WTC11 (cell line): ENCODE results near the gene LAMA1. TPM values are rescaled to one million over a fixed set of nuclear protein-coding genes. Genes with fewer than 3 reads are reported as not detected.

Experiments used
- ATAC-seq: fragments of 200-7000 bp; cut with Tn5 transposase; 2 replicates; pipeline ENCODE4 v1.10.0; 2021; ENCODE audit warnings: mild to moderate bottlenecking, moderate library complexity
- CTCF ChIA-PET: fragments of 300-600 bp; sonication (Branson Sonifier 250); formaldehyde crosslinking; loops from one replicate; lab custom pipeline; 2021; ENCODE audit warnings: antibody characterized with exemption; lab: Charles Lee
- POLR2A ChIA-PET: fragments of 350-600 bp; sonication (Branson Sonifier 250); formaldehyde crosslinking; loops from one replicate; lab custom pipeline; 2021; ENCODE audit warnings: antibody characterized with exemption; lab: Charles Lee
- DNase-seq: peaks from one replicate; pipeline ENCODE4 v3.0.0; 2021; ENCODE audit warnings: low spot score
- H3K27ac Mint-ChIP-seq: 2 replicates; pipeline ENCODE4 v1.8.0; 2021; ENCODE audit warnings: mixed read lengths
- H3K27me3 Mint-ChIP-seq: 2 replicates; pipeline ENCODE4 v1.8.0; 2021; ENCODE audit warnings: low read depth, mild to moderate bottlenecking, moderate library complexity, mixed read lengths
- H3K36me3 Mint-ChIP-seq: 2 replicates; pipeline ENCODE4 v1.8.0; 2021; ENCODE audit warnings: mixed read lengths
- H3K4me1 Mint-ChIP-seq: 2 replicates; pipeline ENCODE4 v1.8.0; 2022; ENCODE audit warnings: mixed read lengths
- H3K4me3 Mint-ChIP-seq: 2 replicates; pipeline ENCODE4 v1.8.0; 2021; ENCODE audit warnings: mild to moderate bottlenecking, moderate library complexity, mixed read lengths
- H3K9me3 Mint-ChIP-seq: 2 replicates; pipeline ENCODE4 v1.8.0; 2021; ENCODE audit warnings: mixed read lengths
- AR ChIP-seq: fragments of 250-450 bp; sonication (Bioruptor Pico); IDR thresholded peaks from 2 replicates; pipeline ENCODE4 v1.9.0; 2021; ENCODE audit warnings: mild to moderate bottlenecking
- ATF6 ChIP-seq: sonication (generic); formaldehyde crosslinking; IDR thresholded peaks from 2 replicates; pipeline ENCODE4 v1.8.1; 2023; ENCODE audit warnings: mild to moderate bottlenecking, missing genetic modification reagents
- CBFB ChIP-seq: sonication (generic); formaldehyde crosslinking; IDR thresholded peaks from 2 replicates; pipeline ENCODE4 v1.8.1; 2022; ENCODE audit warnings: mild to moderate bottlenecking, low read depth, missing genetic modification reagents
- E2F5 ChIP-seq: sonication (generic); formaldehyde crosslinking; IDR thresholded peaks from 2 replicates; pipeline ENCODE4 v1.8.1; 2022; ENCODE audit warnings: mild to moderate bottlenecking, moderate library complexity, missing genetic modification reagents
- FOXJ3 ChIP-seq: sonication (generic); formaldehyde crosslinking; IDR thresholded peaks from 2 replicates; pipeline ENCODE4 v1.9.0; 2021; ENCODE audit warnings: missing genetic modification reagents, mild to moderate bottlenecking, borderline replicate concordance
- FOXK1 ChIP-seq: sonication (generic); formaldehyde crosslinking; IDR thresholded peaks from 2 replicates; pipeline ENCODE4 v1.8.0; 2022; ENCODE audit warnings: mild to moderate bottlenecking, moderate library complexity, missing genetic modification reagents
- FOXP1 ChIP-seq: sonication (generic); formaldehyde crosslinking; IDR thresholded peaks from 2 replicates; pipeline ENCODE4 v1.8.0; 2022; ENCODE audit warnings: missing genetic modification reagents, mild to moderate bottlenecking, moderate library complexity, borderline replicate concordance
- HMGXB4 ChIP-seq: sonication (generic); formaldehyde crosslinking; IDR thresholded peaks from 2 replicates; pipeline ENCODE4 v1.8.1; 2023; ENCODE audit warnings: mild to moderate bottlenecking, moderate library complexity, missing genetic modification reagents
- KAT7 ChIP-seq: sonication (generic); formaldehyde crosslinking; IDR thresholded peaks from 2 replicates; pipeline ENCODE4 v1.8.1; 2023; ENCODE audit warnings: missing genetic modification reagents, mild to moderate bottlenecking, borderline replicate concordance
- PRRX2 ChIP-seq: fragments of 250-450 bp; sonication (Bioruptor Pico); IDR thresholded peaks from 2 replicates; pipeline ENCODE4 v1.8.0; 2021; ENCODE audit warnings: mild to moderate bottlenecking
- SP1 ChIP-seq: sonication (generic); formaldehyde crosslinking; conservative IDR thresholded peaks from 2 replicates; pipeline ENCODE4 v1.8.1; 2022; ENCODE audit warnings: missing genetic modification reagents
- TEAD1 ChIP-seq: sonication (generic); formaldehyde crosslinking; IDR thresholded peaks from 2 replicates; pipeline ENCODE4 v1.8.0; 2022; ENCODE audit warnings: mild to moderate bottlenecking, missing genetic modification reagents
- ZBTB21 ChIP-seq: sonication (generic); formaldehyde crosslinking; IDR thresholded peaks from 2 replicates; pipeline ENCODE4 v1.8.1; 2023; ENCODE audit warnings: mild to moderate bottlenecking, missing genetic modification reagents, borderline replicate concordance
- total RNA-seq: library from RNA; stranded (reverse); gene quantifications from 3 replicates; pipeline ENCODE4 v1.2.3, GENCODE V29; 2021
- TF ChIP-seq, protein P1 (sequence below): fragments of 200-600 bp; IDR thresholded peaks from 2 replicates; pipeline ENCODE4 v1.8.0; 2022; ENCODE audit warnings: antibody characterized with exemption
- TF ChIP-seq, protein P2 (sequence below): sonication (generic); formaldehyde crosslinking; IDR thresholded peaks from 2 replicates; pipeline ENCODE4 v1.8.1; 2023; ENCODE audit warnings: mild to moderate bottlenecking, missing genetic modification reagents
- TF ChIP-seq, protein P3 (sequence below): sonication (generic); formaldehyde crosslinking; IDR thresholded peaks from 2 replicates; pipeline ENCODE4 v1.8.1; 2022; ENCODE audit warnings: missing genetic modification reagents, borderline replicate concordance
- TF ChIP-seq, protein P4 (sequence below): sonication (generic); formaldehyde crosslinking; IDR thresholded peaks from 2 replicates; pipeline ENCODE4 v1.8.1; 2023; ENCODE audit warnings: mild to moderate bottlenecking, missing genetic modification reagents, borderline replicate concordance

The LAMA1 gene
- total RNA-seq, 1 experiment from 2014 or later: 50.7 TPM

- TF ChIP-seq FOXK1 (CRISPR knock-in tag): no peak
- TF ChIP-seq, protein P1, sequence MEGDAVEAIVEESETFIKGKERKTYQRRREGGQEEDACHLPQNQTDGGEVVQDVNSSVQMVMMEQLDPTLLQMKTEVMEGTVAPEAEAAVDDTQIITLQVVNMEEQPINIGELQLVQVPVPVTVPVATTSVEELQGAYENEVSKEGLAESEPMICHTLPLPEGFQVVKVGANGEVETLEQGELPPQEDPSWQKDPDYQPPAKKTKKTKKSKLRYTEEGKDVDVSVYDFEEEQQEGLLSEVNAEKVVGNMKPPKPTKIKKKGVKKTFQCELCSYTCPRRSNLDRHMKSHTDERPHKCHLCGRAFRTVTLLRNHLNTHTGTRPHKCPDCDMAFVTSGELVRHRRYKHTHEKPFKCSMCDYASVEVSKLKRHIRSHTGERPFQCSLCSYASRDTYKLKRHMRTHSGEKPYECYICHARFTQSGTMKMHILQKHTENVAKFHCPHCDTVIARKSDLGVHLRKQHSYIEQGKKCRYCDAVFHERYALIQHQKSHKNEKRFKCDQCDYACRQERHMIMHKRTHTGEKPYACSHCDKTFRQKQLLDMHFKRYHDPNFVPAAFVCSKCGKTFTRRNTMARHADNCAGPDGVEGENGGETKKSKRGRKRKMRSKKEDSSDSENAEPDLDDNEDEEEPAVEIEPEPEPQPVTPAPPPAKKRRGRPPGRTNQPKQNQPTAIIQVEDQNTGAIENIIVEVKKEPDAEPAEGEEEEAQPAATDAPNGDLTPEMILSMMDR: no peak
- no peak for TF ChIP-seq FOXJ3 (CRISPR knock-in tag)
- TF ChIP-seq, protein P2, sequence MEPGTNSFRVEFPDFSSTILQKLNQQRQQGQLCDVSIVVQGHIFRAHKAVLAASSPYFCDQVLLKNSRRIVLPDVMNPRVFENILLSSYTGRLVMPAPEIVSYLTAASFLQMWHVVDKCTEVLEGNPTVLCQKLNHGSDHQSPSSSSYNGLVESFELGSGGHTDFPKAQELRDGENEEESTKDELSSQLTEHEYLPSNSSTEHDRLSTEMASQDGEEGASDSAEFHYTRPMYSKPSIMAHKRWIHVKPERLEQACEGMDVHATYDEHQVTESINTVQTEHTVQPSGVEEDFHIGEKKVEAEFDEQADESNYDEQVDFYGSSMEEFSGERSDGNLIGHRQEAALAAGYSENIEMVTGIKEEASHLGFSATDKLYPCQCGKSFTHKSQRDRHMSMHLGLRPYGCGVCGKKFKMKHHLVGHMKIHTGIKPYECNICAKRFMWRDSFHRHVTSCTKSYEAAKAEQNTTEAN: no peak
- TF ChIP-seq, protein P3, sequence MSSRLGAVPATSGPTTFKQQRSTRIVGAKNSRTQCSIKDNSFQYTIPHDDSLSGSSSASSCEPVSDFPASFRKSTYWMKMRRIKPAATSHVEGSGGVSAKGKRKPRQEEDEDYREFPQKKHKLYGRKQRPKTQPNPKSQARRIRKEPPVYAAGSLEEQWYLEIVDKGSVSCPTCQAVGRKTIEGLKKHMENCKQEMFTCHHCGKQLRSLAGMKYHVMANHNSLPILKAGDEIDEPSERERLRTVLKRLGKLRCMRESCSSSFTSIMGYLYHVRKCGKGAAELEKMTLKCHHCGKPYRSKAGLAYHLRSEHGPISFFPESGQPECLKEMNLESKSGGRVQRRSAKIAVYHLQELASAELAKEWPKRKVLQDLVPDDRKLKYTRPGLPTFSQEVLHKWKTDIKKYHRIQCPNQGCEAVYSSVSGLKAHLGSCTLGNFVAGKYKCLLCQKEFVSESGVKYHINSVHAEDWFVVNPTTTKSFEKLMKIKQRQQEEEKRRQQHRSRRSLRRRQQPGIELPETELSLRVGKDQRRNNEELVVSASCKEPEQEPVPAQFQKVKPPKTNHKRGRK: no peak
- TF ChIP-seq, protein P4, sequence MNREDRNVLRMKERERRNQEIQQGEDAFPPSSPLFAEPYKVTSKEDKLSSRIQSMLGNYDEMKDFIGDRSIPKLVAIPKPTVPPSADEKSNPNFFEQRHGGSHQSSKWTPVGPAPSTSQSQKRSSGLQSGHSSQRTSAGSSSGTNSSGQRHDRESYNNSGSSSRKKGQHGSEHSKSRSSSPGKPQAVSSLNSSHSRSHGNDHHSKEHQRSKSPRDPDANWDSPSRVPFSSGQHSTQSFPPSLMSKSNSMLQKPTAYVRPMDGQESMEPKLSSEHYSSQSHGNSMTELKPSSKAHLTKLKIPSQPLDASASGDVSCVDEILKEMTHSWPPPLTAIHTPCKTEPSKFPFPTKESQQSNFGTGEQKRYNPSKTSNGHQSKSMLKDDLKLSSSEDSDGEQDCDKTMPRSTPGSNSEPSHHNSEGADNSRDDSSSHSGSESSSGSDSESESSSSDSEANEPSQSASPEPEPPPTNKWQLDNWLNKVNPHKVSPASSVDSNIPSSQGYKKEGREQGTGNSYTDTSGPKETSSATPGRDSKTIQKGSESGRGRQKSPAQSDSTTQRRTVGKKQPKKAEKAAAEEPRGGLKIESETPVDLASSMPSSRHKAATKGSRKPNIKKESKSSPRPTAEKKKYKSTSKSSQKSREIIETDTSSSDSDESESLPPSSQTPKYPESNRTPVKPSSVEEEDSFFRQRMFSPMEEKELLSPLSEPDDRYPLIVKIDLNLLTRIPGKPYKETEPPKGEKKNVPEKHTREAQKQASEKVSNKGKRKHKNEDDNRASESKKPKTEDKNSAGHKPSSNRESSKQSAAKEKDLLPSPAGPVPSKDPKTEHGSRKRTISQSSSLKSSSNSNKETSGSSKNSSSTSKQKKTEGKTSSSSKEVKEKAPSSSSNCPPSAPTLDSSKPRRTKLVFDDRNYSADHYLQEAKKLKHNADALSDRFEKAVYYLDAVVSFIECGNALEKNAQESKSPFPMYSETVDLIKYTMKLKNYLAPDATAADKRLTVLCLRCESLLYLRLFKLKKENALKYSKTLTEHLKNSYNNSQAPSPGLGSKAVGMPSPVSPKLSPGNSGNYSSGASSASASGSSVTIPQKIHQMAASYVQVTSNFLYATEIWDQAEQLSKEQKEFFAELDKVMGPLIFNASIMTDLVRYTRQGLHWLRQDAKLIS: no peak
- no peak for TF ChIP-seq HMGXB4
- TF ChIP-seq FOXP1 (CRISPR knock-in tag): no peak
- no peak for TF ChIP-seq E2F5 (CRISPR knock-in tag)
- no peak for TF ChIP-seq SP1 (CRISPR knock-in tag)
- TF ChIP-seq TEAD1: no peak
Observed at GRCh38 chr18:7068871-7069590, 48.6 kb downstream of the LAMA1 start (continued).

DNA sequence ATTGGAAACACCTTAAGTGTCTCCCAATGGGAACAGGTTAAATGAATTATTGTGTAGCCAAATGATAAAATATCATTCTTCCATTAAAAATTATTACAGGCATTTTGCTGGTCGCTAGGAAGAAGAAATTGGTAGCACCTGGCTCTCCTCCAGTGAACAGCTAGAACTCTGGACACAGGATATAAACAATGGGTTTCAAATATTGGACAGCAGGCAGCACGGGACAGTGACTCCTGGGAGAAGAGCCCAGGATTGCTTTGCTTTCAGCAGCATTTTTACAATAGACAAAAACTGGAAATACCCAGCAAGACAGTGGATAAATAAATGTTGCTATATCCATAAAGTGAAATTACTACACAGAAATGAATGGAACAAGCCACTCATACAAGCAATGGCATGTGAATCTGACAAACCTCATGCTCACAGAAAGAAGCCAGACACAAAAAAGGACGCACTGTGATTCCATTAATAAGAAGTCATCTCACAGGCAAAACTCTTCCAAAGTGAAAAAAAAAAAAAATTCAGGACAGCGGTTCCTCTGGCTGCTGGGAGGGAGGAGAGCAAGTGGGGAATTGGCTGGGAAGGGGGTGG, 50.5 kb downstream of the LAMA1 start:
- CTCF ChIA-PET: interaction anchor here (0.7 kb wide), 1 partner anchor 124 kb away, joined by 4 read pairs; no protein-coding TSS in a partner anchor
- TF ChIP-seq KAT7 (no peak), E2F5 (CRISPR knock-in tag) (no peak), ATF6 (CRISPR knock-in tag) (no peak), PRRX2 (CRISPR knock-in tag) (no peak), ZBTB21 (CRISPR knock-in tag) (no peak), AR (CRISPR knock-in tag) (no peak), CBFB (no peak)

More for the DNA sequence above, 50.5 kb downstream of the LAMA1 start:
- peaks cover 17% of the 10 kb centered on the region for H3K4me1 Mint-ChIP-seq
- no peaks in the 10 kb centered on the region for H3K9me3 Mint-ChIP-seq
- H3K27ac Mint-ChIP-seq: no peak overlapping the region
- POLR2A ChIA-PET: no interaction called here
- DNase-seq (no peak), ATAC-seq (no peak)
- H3K27me3 Mint-ChIP-seq: no peaks in the 10 kb centered on the region
- H3K36me3 Mint-ChIP-seq: no peaks in the 10 kb centered on the region
- no peak overlapping the region for H3K4me3 Mint-ChIP-seq
